GM19240 (cell line): Measurements from ENCODE around the gene GPSM1.
"Not testable (repeated sequence)": the region's sequence is repeated elsewhere in the genome, so short reads cannot be mapped to it uniquely, and the experiment has no call there.

ENCODE experiments used
- DNase-seq: peaks from one replicate; pipeline ENCODE4 v3.0.0; 2011; ENCODE audit warnings: low spot score; ENCODE audit not compliant: insufficient read length

Gene GPSM1

DNA sequence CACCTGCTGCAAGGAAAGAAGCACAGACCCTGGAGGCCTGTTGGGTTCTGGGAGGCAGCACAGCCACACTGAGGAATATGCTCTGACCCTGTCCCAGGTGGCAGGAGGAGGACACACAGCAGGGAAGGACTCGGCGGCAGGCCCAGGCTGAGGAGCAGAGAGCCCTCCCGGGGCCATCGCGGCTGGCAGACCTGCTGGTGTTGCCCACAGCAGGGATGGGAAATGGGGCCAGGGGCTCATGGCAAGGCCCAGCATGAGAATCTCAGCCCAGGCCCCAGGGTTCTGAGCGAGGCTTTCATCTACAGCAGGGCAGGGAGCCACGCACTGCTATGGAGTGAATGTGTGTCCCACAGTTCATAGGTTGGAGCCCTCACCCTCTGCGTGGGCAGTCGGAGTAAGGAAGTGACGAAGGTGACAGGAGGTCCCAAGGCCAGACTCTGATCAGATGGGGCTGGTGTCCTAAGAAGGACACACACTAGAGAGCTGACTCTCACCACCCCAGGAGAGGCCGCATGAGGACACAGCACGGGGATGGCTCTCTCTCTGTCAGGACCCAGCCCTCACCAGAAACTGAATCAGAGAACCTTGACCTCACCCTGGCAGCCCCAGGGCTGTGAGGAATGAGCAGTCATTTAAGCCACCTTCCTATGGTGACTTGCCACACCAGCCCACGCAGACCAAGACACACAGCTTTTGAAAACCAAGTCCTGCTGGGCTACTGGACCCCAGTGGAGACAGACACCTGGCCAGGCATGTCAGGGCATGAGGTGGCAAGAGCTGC is 10.3 kb upstream of the GPSM1 start:
- no peak for DNase-seq

DNA sequence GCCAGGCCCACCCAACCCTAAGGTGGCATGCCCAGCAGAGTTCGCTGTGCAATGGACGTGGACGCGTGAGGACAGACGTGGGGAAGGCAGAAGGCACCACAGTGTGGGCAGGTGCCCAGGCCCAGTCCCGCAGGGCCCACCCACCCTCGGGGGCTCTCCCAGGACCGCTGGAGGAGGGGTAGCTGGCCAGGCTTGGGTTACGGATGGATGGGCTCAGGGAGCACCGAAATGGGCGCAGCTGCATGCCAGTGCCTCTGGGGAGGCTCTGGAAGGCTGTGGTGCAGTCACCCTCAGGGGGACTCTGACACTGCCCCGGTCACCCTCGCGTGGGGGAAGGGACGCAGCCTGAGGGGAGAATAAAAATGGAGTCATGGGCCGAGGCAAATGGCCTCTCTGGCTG is 9.6 kb upstream of the GPSM1 start:
- no peak for DNase-seq

DNA sequence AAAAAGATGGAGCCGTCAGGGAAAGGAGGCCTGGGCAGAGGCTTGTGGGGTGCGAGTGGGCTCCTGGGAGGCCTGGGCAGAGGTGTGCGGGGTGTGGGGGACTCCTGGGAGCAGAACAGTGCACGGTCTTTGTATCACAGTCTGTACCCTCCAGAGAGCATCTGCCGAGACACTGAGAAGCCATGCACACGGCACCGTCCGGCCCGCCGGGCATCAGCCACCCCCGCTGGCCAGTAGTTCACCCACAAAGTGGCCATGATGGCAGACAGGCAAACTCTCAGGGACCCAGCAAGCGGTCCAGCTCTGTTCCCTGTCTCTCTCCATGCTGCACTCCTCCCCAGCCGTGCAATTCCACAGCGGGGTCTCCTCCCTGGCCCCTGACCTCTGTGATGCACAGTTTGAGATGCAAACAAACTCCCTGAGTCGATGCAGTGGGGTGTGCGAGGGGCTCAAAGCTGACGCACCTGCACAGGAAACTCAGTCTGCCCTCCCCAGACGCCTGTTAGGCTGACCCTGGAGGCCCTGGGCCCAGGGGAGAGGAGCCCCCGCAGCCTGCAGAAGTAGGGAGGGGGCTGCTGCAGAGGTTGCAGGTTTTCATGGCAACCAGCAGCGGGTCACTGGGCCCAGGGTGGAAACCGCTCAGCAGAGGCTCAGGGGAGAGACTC is 9.1 kb upstream of the GPSM1 start:
- DNase-seq, result no peak

DNA sequence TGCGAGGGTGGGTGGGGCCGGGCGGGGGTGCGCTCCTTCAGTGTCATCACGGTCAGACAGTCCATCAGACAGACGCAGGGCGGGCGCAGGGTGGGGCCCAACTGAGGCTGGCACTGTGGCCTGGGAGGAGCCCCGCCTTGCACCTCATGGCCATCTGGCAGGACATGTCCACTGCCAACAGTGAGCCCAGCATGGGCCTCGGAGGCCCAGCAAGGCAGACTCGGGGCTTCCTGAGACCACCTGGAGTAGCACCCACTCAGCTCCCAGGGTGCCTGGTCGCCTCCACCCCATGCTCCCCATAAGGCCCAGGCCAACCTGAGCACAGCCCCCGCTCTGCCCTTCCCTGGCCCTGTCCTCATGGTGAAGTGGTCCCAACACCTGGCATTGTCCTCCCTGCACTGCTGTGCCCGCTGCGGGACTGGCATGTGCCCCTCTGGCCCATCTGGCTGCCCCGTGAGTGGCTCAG is 8.5 kb upstream of the GPSM1 start:
- DNase-seq, result no peak

DNA sequence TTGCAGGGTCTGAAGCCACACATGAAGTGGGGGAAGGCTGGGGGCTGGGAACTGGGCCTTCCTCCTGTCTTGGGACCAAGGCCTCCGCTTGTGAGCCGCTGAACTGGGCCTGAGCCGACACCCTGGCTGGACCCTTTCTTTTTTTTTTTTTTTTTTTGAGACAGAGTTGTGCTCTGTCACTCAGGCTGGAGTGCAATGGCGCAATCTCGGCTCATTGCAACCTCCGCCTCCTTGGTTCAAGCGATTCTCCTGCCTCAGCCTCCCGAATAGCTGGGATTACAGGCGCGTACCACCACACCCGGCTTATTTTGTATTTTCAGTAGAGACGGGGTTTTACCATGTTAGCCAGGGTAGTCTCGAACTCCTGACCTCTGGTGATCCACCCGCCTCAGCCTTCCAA is 8.1 kb upstream of the GPSM1 start:
- not testable (repeated sequence) for DNase-seq

DNA sequence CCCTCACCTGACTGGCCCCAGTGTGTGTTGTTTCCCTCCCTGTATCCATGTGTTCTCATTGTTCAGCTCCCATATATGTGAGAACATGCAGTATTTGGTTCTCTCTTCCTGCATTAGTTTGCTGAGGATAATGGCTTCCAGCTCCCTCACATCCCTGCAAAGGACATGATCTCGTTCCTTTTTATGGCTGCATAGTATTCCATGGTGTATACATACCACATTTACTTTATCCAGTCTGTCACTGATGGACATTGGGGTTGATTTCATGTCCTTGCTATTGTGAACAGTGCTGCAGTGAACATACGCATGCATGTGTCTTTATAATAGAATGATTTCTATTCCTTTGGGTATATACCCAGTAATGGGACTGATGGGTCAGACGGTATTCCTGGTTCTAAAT is 7.4 kb upstream of the GPSM1 start:
- not testable (repeated sequence) for DNase-seq

DNA sequence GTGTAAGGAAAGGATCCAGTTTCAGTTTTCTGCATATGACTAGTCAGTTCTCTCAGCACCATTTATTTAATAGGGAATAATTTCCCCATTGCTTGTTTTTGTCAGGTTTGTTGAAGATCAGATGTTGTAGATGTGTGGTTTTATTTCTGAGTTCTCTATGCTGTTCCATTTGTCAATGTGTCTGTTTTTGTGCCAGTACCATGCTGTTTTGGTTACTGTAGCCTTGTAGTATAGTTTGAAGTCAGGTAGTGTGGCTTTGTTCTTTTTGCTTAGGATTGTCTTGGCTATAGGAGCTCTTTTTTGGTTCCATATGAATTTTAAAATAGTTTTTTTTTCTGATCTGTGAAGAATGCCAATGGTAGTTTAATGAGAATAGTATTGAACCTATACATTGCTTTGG is 6.4 kb upstream of the GPSM1 start:
- DNase-seq, result not testable (repeated sequence)

DNA sequence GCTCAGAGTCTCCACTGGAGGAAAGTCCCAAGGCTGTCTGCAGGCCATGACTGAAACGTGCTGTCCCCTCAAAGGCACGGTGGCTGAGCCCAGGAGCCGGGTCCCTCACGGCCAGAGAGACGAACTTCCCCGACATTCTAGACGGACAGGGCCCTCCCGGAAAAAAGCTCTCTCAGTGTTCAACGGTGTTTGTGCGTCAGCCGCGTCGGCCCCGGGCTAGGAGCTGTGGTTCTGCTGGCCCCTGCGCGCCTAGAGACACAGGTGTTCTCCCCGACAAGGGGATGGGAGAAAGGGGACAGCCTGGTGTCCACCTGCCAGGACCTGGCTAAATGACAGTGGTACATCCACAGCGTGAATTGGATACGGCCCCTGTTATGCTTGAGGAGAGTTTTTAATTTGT is 5.8 kb upstream of the GPSM1 start:
- no peak for DNase-seq

DNA sequence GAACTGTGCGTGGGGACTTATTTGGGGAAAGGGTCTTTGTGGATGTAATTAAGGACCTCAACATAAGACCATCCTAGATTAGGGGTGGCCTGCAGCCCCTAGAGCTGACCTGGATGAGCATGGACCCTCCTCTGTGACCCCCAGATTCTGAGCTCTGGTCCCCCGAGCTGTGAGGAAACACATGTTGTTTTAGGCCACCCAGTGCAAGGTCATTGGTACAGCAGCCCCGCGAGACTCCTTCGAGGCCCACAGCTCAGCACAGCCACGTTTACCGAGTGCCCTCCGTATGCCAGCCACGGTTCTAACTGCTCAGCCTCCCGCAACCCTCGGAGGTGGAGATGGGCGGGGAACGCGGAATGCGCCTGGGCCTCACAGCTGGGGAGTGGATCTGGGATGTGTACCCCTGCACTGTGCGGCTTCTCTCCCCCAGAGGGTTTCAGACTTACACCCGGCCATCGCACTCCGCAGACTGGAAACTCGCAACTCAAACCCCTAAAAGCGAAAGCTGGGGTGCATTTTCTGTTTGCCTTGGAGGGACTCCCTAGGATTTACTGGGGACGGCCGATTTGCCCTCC is 4.5 kb upstream of the GPSM1 start:
- no peak for DNase-seq

DNA sequence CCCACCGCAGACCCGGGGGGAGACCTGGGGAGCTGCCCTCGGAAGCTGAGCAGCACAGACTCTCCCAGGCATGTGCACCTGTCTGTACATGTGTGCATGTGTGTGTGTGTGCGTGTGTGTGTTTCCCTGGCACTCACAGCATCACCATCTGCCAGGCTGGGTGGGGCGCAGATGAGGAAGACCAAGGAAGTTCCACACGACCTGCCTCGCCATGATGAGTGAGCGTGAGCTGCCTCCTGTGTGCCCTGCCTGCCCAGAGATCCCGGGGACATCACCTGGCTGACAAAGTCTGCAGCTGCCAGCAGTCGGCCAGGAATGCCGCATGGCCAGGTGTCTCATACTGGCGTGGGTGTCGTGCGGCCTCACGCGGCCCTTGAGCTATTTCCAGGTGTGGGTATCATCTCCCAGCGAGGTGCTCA is 4.0 kb upstream of the GPSM1 start:
- DNase-seq, result no peak

DNA sequence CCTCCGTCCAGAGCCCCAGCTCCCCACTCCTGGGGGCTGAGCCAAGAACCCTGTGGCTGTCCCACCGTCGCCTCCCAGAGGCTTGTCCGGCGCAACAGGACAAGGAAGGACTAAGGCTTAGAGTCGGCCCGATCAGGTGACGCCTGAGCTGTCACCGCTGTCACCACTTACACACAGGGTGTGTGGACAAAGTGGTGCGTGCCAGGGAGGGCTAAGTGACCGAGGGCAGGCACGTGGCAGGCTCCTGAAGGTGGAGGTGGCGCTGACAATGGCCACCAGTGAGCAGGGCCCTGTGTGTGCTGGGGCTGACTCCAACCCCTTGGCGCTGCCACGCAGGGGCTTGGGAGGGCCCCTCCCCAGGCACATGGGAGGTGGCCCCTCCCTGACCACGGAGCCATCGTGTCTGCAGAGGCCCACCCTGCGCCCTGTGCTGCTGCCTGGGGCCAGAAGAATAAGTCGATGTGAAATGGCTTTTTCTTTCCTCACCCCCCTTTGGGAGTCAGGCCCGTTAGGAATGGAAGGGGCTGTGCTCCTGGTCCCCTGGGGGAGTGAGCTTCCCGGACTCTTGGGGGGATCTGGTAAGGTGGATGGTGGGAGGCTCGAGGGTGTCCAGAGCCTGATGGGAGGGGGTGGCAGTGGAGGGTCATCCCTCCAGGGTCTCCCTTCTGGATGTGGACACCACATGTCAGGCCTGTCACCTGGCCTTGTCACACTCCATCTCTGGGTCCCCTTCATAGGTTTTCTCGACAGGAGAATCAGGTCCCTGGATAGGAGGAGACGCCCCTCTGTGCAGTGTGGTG is 2.6 kb upstream of the GPSM1 start:
- no peak for DNase-seq

DNA sequence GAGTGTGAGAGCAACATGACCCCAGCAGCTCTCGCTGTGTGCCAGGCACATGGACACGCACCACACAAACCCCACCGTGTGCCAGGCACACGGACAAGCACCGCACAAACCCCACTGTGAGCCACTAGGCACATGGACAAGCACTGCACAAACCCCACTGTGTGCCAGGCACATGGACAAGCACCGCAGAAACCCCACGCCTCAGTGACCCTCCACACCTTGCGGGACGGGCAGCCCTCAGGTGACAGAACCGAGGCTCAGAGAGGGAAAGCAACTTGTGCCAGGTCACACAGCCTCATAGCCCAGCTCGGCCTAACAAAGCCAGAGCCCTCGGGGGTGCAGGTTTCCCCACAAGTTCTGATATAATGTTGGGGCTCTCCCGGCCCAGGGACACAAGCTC is 2.0 kb upstream of the GPSM1 start:
- no peak for DNase-seq

DNA sequence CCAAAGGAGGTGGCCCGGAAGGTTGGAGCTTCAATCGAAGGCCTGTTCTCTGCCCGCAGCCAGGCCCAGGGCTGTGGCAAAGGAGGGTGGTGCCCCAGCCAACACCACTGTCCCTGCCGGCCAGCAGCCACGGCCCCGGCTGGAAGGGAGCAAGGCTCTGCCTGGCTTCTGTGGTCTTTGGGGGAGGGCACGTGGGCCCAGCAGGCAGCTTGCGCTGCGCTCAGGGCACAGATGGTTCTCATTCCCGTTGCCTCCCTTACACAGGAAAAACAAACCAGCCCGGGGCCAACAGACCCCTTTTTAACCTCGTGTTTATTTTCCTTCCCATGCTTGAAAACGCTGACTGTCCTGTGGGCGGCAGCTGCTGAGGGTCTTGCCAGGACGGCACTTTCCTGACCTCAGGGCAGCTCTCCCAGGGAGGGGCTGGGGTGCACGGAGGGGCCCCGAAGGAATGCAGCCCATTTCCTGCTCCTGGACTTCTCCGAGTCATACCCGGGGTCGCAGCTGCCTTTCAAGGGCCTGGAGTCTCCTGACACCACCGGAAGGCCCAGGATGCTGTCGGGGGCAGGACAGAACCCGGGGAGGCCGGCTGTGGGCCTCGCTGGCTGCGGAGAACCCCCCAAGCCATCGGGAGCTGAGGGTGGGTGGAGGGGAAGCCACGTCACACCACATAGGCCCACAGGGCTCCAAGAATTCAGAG is 1.1 kb upstream of the GPSM1 start:
- DNase-seq, result no peak

DNA sequence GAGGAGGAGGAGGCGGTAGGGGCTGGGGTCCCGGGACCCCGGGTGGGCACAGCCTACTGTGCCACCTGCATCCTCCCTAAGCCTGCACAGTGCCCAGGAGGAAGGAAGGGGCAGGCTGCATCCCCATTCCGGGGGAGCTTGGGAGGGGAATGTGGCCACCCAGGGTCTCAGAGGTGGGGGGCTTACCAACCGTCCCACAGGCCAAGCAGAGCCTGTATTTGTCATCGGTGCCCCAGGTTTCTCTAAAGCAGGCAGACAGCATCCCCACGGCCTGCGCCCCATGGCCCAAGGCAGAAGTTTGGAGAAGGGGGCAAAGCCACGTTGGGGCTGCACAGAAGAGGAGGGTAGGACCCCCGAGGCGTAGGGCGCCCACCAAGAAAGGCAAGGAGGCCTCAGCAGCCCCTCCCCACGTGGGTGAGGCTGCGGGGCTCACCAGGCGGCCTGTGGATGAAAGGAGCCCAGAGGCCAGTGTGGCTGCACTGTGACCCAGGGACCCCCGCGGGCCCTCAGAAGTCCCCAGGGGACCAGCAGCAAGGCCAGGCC is 507 bp upstream of the GPSM1 start:
- DNase-seq, result no peak

DNA sequence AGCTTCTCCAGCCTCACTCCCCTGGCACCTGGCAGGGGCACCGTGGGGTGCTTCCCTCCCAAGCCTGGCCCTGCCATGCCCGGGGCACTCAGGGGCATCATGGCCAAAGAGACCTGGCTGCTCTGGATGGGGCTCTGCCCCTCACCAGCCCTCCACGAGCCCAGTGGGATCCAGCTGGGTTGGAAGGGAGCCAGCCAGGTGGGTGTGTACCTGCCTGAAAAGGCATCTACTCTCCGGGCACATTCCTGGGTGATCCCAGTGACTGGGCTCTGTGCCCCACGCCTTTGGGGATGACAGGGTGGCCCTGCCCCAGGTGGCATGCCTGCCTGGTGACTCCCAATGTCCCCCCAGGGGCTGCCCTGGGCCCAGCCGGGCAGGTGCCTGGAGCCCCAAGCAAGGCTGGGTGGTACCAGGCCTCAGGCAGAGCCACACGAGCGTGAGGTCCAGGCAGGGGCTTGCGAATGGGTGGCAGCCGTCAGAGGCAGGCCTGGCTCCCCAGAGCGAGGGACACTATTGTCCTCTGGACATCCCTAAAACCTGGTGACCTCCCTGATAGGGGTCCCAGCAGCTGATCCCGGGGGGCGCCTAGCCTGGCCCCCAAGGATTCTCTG is 777 bp downstream of the GPSM1 start:
- DNase-seq, result no peak

DNA sequence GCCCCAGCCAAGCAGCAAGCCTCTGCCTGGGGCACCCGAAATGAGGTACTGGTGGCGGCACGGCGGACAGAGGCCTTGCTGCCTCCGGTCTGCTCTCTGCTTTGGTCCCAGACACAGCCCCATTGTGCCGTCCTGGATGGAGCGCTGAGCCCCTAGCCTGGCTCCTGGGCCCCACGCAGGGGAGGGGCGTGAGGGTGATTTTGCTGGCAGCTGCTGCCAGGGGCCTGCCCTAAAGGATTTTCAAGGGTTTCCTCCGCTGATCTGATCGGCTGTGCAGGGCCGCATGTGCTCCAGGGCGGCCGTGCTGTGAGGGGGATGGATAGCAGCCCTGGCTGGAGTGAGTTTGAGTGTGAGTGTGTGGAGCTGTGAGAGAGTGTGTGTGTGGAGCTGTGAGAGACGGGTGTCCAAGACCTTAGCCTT is 1.3 kb downstream of the GPSM1 start:
- DNase-seq, result no peak

DNA sequence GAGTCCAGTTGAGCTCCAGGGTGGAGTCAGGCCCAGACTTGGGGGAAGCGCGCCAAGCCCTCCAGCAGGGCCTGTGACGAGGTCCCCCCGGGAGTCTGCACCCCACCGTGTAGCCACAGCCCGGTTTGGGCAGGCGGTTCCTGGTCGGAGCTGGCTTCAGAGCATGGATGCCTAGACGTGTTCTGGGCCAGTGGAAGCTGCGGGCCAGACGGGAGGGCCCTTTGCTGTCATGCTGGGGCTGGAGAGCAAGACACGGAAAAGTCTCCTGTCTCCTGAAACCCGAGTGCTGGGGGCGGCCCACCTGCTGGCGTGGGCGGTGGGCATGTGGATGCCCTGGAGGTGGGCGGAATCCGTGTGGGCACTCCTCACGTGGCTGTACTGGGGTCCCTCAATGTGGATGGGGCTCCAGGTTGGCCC is 1.9 kb downstream of the GPSM1 start:
- no peak for DNase-seq

DNA sequence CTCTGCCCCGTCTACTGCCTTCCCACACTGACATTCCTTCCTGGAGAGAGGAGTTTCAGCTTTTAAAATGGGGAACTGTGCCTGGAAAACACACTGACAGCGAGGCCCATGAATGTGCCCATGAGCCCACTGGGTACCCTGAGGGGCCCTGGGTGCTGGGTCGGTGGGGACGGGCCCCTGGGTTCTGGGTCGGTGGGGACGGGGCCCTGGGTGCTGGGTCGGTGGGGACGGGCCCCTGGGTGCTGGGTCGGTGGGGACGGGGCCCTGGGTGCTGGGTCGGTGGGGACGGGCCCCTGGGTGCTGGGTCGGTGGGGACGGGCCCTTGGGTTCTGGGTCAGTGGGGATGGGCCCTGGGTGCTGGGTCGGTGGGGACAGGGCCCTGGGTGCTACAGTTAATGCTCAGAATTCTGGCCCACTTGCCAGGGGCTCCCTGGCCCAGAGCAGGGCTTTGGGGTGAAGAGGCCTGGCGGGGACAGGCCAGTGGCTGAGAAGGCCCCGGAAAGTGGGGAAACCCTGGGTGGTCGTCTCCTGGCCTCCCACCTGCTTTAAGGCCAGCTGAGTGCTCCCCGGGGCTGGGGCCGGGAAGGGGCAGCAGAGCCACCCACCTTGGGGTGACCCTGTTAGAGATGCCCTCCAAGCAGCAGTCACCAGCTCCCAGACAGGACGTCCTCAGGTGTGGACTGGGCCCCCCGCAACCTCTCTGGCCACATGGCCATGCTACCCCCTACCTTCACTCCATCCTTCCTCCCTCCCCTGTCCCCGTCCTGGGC is 2.5 kb downstream of the GPSM1 start:
- DNase-seq, result no peak

DNA sequence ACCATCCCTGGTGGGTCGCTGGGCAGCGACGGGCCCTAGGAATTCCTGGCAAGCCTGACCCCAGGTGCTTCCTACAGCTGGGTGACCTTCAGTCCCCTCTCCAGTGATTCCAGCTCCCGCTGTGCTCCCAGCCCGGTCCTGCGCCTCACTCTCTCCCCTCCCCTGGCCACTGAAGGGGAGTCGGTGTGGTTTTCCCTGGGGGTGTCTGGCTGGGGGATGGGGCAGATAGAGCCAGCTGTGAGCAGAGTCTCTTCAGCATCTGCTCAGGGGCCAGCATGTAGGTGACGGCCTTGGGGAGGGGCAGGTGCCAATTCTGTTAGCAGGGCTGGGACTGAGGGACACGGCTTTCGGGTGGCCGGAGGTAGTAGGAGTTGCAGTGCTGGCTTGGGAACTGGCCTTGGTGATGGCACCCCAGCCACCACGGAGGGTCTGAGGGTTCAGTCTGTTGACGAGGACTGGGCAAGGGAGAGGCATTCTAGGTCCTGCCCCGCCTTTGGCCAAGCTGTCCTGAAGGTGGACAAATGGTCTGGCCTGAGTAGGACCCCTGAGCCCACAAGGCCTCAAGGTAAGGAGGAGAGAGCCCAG is 3.2 kb downstream of the GPSM1 start:
- no peak for DNase-seq
